K562 (cell line): ENCODE measurements around the gene SPTBN4. TPM values are rescaled to one million over a fixed set of nuclear protein-coding genes. Genes with fewer than 3 reads are reported as not detected.

Experiments used
- ATF7 ChIP-seq: fragments of 450-650 bp; IDR thresholded peaks from 2 replicates; pipeline ENCODE4 v1.7.1; 2014; ENCODE audit warnings: mild to moderate bottlenecking, moderate library complexity
- CBX2 ChIP-seq: fragments of 200-600 bp; sonication (generic); IDR thresholded peaks from one replicate; pipeline ENCODE4 v1.6.1; 2012; ENCODE audit warnings: mild to moderate bottlenecking, low read length, inconsistent platforms; ENCODE audit not compliant: insufficient read depth, poor library complexity, severe bottlenecking
- CCNT2 ChIP-seq: IDR thresholded peaks from 2 replicates; pipeline ENCODE4 v1.6.1; 2011; ENCODE audit warnings: borderline replicate concordance, low read depth, mild to moderate bottlenecking, moderate library complexity, mixed read lengths, low read length; ENCODE audit not compliant: insufficient read length; ENCODE audit errors: extremely low read depth
- CSDE1 ChIP-seq, 2 experiments: fragments of 450-650 bp; IDR thresholded peaks; 2 replicates each; pipeline ENCODE4 v1.6.1; 2016; ENCODE audit warnings: mild to moderate bottlenecking in 1 of 2
- GATA2 ChIP-seq: sonication (generic); formaldehyde crosslinking; IDR thresholded peaks from 2 replicates; pipeline ENCODE4 v1.4.0; 2020; ENCODE audit warnings: mild to moderate bottlenecking, missing genetic modification reagents
- GATAD2A ChIP-seq: fragments of 450-650 bp; IDR thresholded peaks from 2 replicates; pipeline ENCODE4 v1.6.1; 2017
- HMGN3 ChIP-seq: IDR thresholded peaks from 2 replicates; pipeline ENCODE4 v1.6.1; 2011; ENCODE audit warnings: borderline replicate concordance, low read depth, mild to moderate bottlenecking, mixed read lengths, low read length; ENCODE audit not compliant: insufficient read length; ENCODE audit errors: extremely low read depth
- KAT7 ChIP-seq: sonication (generic); formaldehyde crosslinking; IDR thresholded peaks from 2 replicates; pipeline ENCODE4 v1.8.0; 2022; ENCODE audit warnings: missing genetic modification reagents, mild to moderate bottlenecking, borderline replicate concordance
- MEF2A ChIP-seq: IDR thresholded peaks from 2 replicates; pipeline ENCODE4 v1.6.1; 2011; ENCODE audit warnings: low read depth, mild to moderate bottlenecking, low read length, moderate library complexity; ENCODE audit not compliant: control insufficient read depth
- MTA3 ChIP-seq: fragments of 450-650 bp; formaldehyde crosslinking; IDR thresholded peaks from 2 replicates; pipeline ENCODE4 v1.6.1; 2017; ENCODE audit warnings: mild to moderate bottlenecking, borderline replicate concordance
- PCBP2 ChIP-seq: fragments of 200-400 bp; formaldehyde crosslinking; IDR thresholded peaks from 2 replicates; pipeline ENCODE4 v1.6.1; 2018; ENCODE audit warnings: low read length, low read depth, mild to moderate bottlenecking, moderate library complexity; ENCODE audit not compliant: poor library complexity, severe bottlenecking
- RAD21 ChIP-seq, 2 experiments: fragments of 250-450 bp in 1 of 2; fragments of 450-650 bp in 1 of 2; sonication (Bioruptor Pico) in 1 of 2; formaldehyde crosslinking in 1 of 2; IDR thresholded peaks in 1 of 2; conservative IDR thresholded peaks in 1 of 2; 2 replicates each; pipeline versions ENCODE4 v1.4.0 to v1.8.0; 2020 to 2022; ENCODE audit warnings: mild to moderate bottlenecking in 2 of 2, moderate library complexity in 1 of 2
- RB1 ChIP-seq: fragments of 450-650 bp; IDR thresholded peaks from 2 replicates; pipeline ENCODE4 v1.6.1; 2017; ENCODE audit warnings: low read depth, mild to moderate bottlenecking
- RBM25 ChIP-seq: fragments of 200-400 bp; formaldehyde crosslinking; IDR thresholded peaks from 2 replicates; pipeline ENCODE4 v1.6.1; 2018; ENCODE audit warnings: low read length, low read depth, moderate library complexity; ENCODE audit not compliant: severe bottlenecking
- SMC3 ChIP-seq: conservative IDR thresholded peaks from 2 replicates; pipeline ENCODE4 v1.6.1; 2011; ENCODE audit warnings: low read depth, low read length, improper control_type of control experiment; ENCODE audit not compliant: insufficient read depth
- SNRNP70 ChIP-seq: fragments of 200-400 bp; formaldehyde crosslinking; optimal IDR thresholded peaks from 2 replicates; pipeline ENCODE3; 2017; ENCODE audit warnings: low read depth, low read length
- SP1 ChIP-seq: sonication (generic); formaldehyde crosslinking; IDR thresholded peaks from 2 replicates; pipeline ENCODE4 v1.8.1; 2022; ENCODE audit warnings: mild to moderate bottlenecking, missing genetic modification reagents
- STAT5A ChIP-seq: IDR thresholded peaks from 2 replicates; pipeline ENCODE4 v1.6.1; 2012; ENCODE audit warnings: low read length, inconsistent platforms, borderline replicate concordance
- U2AF1 ChIP-seq: fragments of 200-400 bp; formaldehyde crosslinking; optimal IDR thresholded peaks from 2 replicates; pipeline ENCODE3; 2017; ENCODE audit warnings: mild to moderate bottlenecking, low read depth, low read length, moderate library complexity
- ZNF785 ChIP-seq: fragments of 250-450 bp; sonication (Bioruptor Pico); IDR thresholded peaks from 2 replicates; pipeline ENCODE4 v1.4.0; 2020; ENCODE audit warnings: mild to moderate bottlenecking
- polyA plus RNA-seq, 8 experiments: library from polyadenylated mRNA; depleted of rRNA in 4 of 8; stranded (reverse) in 5 of 8; unstranded in 3 of 8; fragments of >200 nt; fragmentation: Nextera tagmentation in 2 of 8; fragmentation: Illumina TruSeq in 1 of 8; extraction: Ambion mirVana in 2 of 8; extraction: Trizol in 1 of 8; gene quantifications; 2 replicates each; pipeline versions ENCODE4 v1.2.1 to v1.2.3, GENCODE V29; 2011 to 2014; ENCODE audit warnings: inconsistent platforms in 1 of 8, missing spikeins in 1 of 8
- total RNA-seq, 7 experiments: library from RNA; depleted of rRNA in 6 of 7; stranded (reverse); fragments of >200 nt in 6 of 7; fragmentation: Illumina TruSeq in 2 of 7; extraction: Trizol in 2 of 7; gene quantifications; 2 replicates each; pipeline versions ENCODE4 v1.2.1 to v1.2.3, GENCODE V29; 2011 to 2021; ENCODE audit warnings: low replicate concordance in 1 of 7
- TF ChIP-seq, protein P1 (sequence below), 3 experiments: IDR thresholded peaks in 2 of 3; conservative IDR thresholded peaks in 1 of 3; 2 replicates each; pipeline ENCODE4 v1.5.1; 2011 to 2012; ENCODE audit warnings: low read length in 3 of 3, mild to moderate bottlenecking in 3 of 3, control low read depth in 2 of 3, improper control_type of control experiment in 1 of 3, inconsistent platforms in 1 of 3, low read depth in 1 of 3, mixed read lengths in 1 of 3, moderate library complexity in 1 of 3; ENCODE audit not compliant: insufficient read depth in 2 of 3
- TF ChIP-seq, protein P2 (sequence below), 2 experiments: fragments of 250-450 bp in 1 of 2; fragments of 450-650 bp in 1 of 2; sonication (Bioruptor Pico) in 1 of 2; IDR thresholded peaks; 2 replicates each; pipeline versions ENCODE4 v1.6.1 to v1.8.0; 2016 to 2021; ENCODE audit warnings: mild to moderate bottlenecking in 2 of 2, moderate library complexity in 2 of 2, missing compliant biosample characterization in 1 of 2, missing genetic modification characterization in 1 of 2
- TF ChIP-seq, protein P3 (sequence below): sonication (generic); formaldehyde crosslinking; IDR thresholded peaks from 2 replicates; pipeline ENCODE4 v1.8.0; 2022; ENCODE audit warnings: missing genetic modification reagents, mild to moderate bottlenecking, moderate library complexity, borderline replicate concordance

SPTBN4 gene
- total and polyA plus RNA-seq, 9 of the 15 experiments (the other 6 are each of a cell fraction or from before 2014, with no cell fraction given), result 0.01 to 1.5 (median 0.86) TPM

DNA sequence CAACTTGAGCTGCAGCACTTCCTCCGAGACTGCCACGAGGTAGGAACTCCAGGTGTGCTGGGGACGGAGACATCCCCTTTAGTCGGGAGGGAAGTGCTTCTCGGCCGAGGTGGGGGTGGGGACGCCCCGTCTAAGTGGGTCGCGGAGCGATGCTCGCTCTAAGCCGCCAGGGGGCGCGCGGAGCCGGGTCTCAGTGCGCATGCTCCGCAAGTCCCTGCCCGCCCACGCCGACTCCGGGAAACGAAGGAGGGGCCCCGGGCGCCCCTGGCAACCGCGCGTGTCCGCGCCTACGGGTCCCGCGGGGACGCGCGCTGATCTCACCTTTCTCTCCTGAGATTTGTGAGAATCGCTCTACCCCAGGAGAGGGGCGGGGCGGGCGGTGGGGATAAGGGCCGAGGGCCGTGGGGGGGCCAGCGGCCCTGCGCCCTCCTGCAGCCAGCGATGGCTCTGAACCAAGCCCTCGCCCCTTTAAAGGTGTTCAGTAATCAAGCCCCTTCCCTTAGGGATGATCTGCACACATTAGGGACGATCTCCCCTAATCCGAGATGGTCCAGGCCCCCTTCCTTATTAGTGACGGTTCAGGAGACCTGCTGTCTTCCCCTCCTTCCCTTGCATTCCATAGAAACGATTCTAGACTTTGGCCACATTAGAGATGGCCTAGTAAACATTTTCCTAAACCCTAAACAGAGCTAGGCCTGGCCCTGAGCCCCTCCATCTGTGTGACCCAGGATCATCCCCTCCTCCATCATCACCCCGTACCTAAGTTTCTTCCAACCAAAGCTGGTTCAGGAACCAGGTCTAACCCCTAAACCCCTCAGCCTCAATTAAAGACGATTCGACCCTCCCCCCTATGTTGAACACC, 62.5 kb downstream of the SPTBN4 start (continued):
- peak; percentile 85 for TF ChIP-seq HMGN3
- TF ChIP-seq ZNF785 (CRISPR knock-in tag), result no peak
- no peak for TF ChIP-seq SNRNP70
- peak; percentile 82; the same call in 1 of the 2 replicates for TF ChIP-seq RB1
- peak; percentile 47; the same call in 1 of the 2 replicates for TF ChIP-seq GATAD2A
- TF ChIP-seq MEF2A, result no peak
- TF ChIP-seq RAD21 (CRISPR knock-in tag; conservative IDR thresholded peaks at IDR 0.05 in 1 of 2, IDR thresholded peaks at IDR 0.05 in 1 of 2), result peak; percentile 33 to 59; a peak in 3 of 4 replicates
- TF ChIP-seq CCNT2, result peak; percentile 80
- no peak for TF ChIP-seq STAT5A
- TF ChIP-seq, protein P1, sequence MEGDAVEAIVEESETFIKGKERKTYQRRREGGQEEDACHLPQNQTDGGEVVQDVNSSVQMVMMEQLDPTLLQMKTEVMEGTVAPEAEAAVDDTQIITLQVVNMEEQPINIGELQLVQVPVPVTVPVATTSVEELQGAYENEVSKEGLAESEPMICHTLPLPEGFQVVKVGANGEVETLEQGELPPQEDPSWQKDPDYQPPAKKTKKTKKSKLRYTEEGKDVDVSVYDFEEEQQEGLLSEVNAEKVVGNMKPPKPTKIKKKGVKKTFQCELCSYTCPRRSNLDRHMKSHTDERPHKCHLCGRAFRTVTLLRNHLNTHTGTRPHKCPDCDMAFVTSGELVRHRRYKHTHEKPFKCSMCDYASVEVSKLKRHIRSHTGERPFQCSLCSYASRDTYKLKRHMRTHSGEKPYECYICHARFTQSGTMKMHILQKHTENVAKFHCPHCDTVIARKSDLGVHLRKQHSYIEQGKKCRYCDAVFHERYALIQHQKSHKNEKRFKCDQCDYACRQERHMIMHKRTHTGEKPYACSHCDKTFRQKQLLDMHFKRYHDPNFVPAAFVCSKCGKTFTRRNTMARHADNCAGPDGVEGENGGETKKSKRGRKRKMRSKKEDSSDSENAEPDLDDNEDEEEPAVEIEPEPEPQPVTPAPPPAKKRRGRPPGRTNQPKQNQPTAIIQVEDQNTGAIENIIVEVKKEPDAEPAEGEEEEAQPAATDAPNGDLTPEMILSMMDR (IDR thresholded peaks at IDR 0.05 in 2 of 3, conservative IDR thresholded peaks at IDR 0.05 in 1 of 3; ENCODE audit: insufficient read depth in 2 of 3, low read depth in 1 of 3, low read length in 3 of 3), result peak; percentile 91 to 94 (median 91)
- TF ChIP-seq SP1 (CRISPR knock-in tag), result peak; percentile 64; the same call in 1 of the 2 replicates
- no peak for TF ChIP-seq RBM25
- TF ChIP-seq, protein P2, sequence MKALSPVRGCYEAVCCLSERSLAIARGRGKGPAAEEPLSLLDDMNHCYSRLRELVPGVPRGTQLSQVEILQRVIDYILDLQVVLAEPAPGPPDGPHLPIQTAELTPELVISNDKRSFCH (CRISPR knock-in tag; IDR thresholded peaks at IDR 0.05), result no peak
- TF ChIP-seq, protein P2 (tag; IDR thresholded peaks at IDR 0.05), result 0 out of 2 replicates have a peak, but pooled peaks have one; percentile 40
- TF ChIP-seq GATA2 (CRISPR knock-in tag), result no peak
- TF ChIP-seq SMC3, result peak; percentile 69
- TF ChIP-seq, protein P3, sequence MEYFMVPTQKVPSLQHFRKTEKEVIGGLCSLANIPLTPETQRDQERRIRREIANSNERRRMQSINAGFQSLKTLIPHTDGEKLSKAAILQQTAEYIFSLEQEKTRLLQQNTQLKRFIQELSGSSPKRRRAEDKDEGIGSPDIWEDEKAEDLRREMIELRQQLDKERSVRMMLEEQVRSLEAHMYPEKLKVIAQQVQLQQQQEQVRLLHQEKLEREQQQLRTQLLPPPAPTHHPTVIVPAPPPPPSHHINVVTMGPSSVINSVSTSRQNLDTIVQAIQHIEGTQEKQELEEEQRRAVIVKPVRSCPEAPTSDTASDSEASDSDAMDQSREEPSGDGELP, result peak; percentile 55; the same call in 1 of the 2 replicates
- no peak for TF ChIP-seq CSDE1 (IDR thresholded peaks at IDR 0.05)
- TF ChIP-seq U2AF1, result no peak
- TF ChIP-seq MTA3, result peak; percentile 44; the same call in 1 of the 2 replicates
- TF ChIP-seq ATF7, result peak; percentile 70
- TF ChIP-seq PCBP2, result no peak
- 0 out of 2 replicates have a peak, but pooled peaks have one; percentile 84 for TF ChIP-seq KAT7 (CRISPR knock-in tag)
- no peak for TF ChIP-seq CBX2
